ENCODE data around the gene SLC26A6. TPM values are rescaled to one million over a fixed set of nuclear protein-coding genes. Genes with fewer than 3 reads are reported as not detected.
A peak's percentile ranks its signal among the peaks of the same experiment; 100 is the strongest.

Gene SLC26A6
- total and polyA plus RNA-seq, 7 experiments from 2014 or later: 3.5 to 37.6 (median 21.0) TPM

- H3K4me3 Mint-ChIP-seq: no peak overlapping the region
- POLR2A ChIA-PET: no interaction called here
- no peaks in the 10 kb centered on the region for H3K36me3 Mint-ChIP-seq
- Histone ChIP-seq H3K4me1 (ENCODE audit: control insufficient read depth in 2 of 2, insufficient read depth in 2 of 2, low read length in 2 of 2) (no peaks in the 10 kb centered on the region), H3K27ac (ENCODE audit: low read depth, low read length) (no peak overlapping the region), H3K4me3 (ENCODE audit: low read length) (no peak overlapping the region), H3K36me3 (ENCODE audit: control insufficient read depth in 2 of 3, insufficient read depth in 3 of 3, low read length in 3 of 3) (no peaks in the 10 kb centered on the region), H3K27me3 (ENCODE audit: control insufficient read depth in 2 of 2, insufficient read depth in 2 of 2, low read length in 2 of 2) (no peaks in the 10 kb centered on the region), H3K9me3 (ENCODE audit: control insufficient read depth in 2 of 3, low read length in 3 of 3) (no peaks in the 10 kb centered on the region)
- ATAC-seq (no peak), DNase-seq (no peak)
- H3K27ac Mint-ChIP-seq: no peak overlapping the region
- no peaks in the 10 kb centered on the region for H3K27me3 Mint-ChIP-seq
- intact Hi-C loops (cut with micrococcal nuclease): no loop called here
- no peaks in the 10 kb centered on the region for H3K9me3 Mint-ChIP-seq
- CTCF ChIA-PET: no interaction called here
- peaks cover 0 to 15% (median 0%) of the 10 kb centered on the region in 7 donors for H3K4me1 Mint-ChIP-seq
Observed at GRCh38 chr3:48647714-48648113, 12.5 kb upstream of the SLC26A6 start.

- Histone ChIP-seq H3K27ac (ENCODE audit: low read depth, low read length) (no peak overlapping the region), H3K27me3 (ENCODE audit: control insufficient read depth in 2 of 2, insufficient read depth in 2 of 2, low read length in 2 of 2) (no peaks in the 10 kb centered on the region), H3K4me1 (ENCODE audit: control insufficient read depth in 2 of 2, insufficient read depth in 2 of 2, low read length in 2 of 2) (no peaks in the 10 kb centered on the region), H3K4me3 (ENCODE audit: low read length) (no peak overlapping the region), H3K9me3 (ENCODE audit: control insufficient read depth in 2 of 3, low read length in 3 of 3) (no peaks in the 10 kb centered on the region), H3K36me3 (ENCODE audit: control insufficient read depth in 2 of 3, insufficient read depth in 3 of 3, low read length in 3 of 3) (no peaks in the 10 kb centered on the region)
- Mint-ChIP-seq H3K36me3 (no peaks in the 10 kb centered on the region), H3K4me3 (no peak overlapping the region), H3K4me1 (peaks cover 0 to 10% (median 0%) of the 10 kb centered on the region in 7 donors), H3K27me3 (no peaks in the 10 kb centered on the region), H3K9me3 (no peaks in the 10 kb centered on the region), H3K27ac (no peak overlapping the region)
- POLR2A ChIA-PET: interaction anchor here (1.0 kb wide), 1 partner anchor 24 kb away, joined by 3 read pairs; no protein-coding TSS in a partner anchor
- intact Hi-C loops (cut with micrococcal nuclease): no loop called here
- no peak for DNase-seq
- no peak for ATAC-seq
- CTCF ChIA-PET: interaction anchor here (0.5 kb wide), 1 partner anchor 29 kb away, joined by 3 read pairs; no protein-coding TSS in a partner anchor
Observed at GRCh38 chr3:48644898-48645760, 9.9 kb upstream of the SLC26A6 start.

DNA sequence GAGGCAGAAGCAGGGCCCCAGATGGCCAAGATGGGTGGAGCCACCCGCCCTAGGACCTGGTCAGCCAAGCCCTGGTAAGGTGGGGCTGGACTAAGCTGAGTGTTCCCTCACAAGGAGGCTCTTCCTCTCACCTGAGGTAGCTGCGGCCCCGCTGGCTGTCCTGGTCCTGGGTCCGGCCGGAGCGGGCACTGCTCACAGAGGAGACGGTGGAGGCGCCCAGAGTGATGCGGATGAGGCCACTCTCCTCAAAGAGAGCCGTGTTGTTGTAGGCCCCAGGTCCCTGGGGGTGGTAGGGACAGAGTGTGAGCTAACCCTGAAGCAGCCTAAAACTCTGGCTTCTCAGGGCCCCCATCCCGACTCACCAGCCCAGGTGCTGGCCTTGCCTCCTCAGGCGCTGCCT lies 7.3 kb upstream of the SLC26A6 start:
- POLR2A ChIA-PET: no interaction called here
- Histone ChIP-seq H3K4me1 (ENCODE audit: control insufficient read depth in 2 of 2, insufficient read depth in 2 of 2, low read length in 2 of 2) (no peaks in the 10 kb centered on the region), H3K9me3 (ENCODE audit: control insufficient read depth in 2 of 3, low read length in 3 of 3) (no peaks in the 10 kb centered on the region), H3K27me3 (ENCODE audit: control insufficient read depth in 2 of 2, insufficient read depth in 2 of 2, low read length in 2 of 2) (no peaks in the 10 kb centered on the region), H3K4me3 (ENCODE audit: low read length) (no peak overlapping the region), H3K27ac (ENCODE audit: low read depth, low read length) (no peak overlapping the region), H3K36me3 (ENCODE audit: control insufficient read depth in 2 of 3, insufficient read depth in 3 of 3, low read length in 3 of 3) (no peaks in the 10 kb centered on the region)
- no peak overlapping the region for H3K27ac Mint-ChIP-seq
- H3K4me1 Mint-ChIP-seq: peaks cover 0 to 10% (median 0%) of the 10 kb centered on the region in 7 donors
- no peaks in the 10 kb centered on the region for H3K9me3 Mint-ChIP-seq
- no peaks in the 10 kb centered on the region for H3K36me3 Mint-ChIP-seq
- intact Hi-C loops (cut with micrococcal nuclease): no loop called here
- no peaks in the 10 kb centered on the region for H3K27me3 Mint-ChIP-seq
- ATAC-seq (no peak), DNase-seq (no peak)
- CTCF ChIA-PET: no interaction called here
- no peak overlapping the region for H3K4me3 Mint-ChIP-seq

- ChIA-PET CTCF (interaction anchor here (0.6 to 0.7 kb wide), 2 partner anchors 205 to 1349 kb away, joined by 3 read pairs; no protein-coding TSS in a partner anchor), POLR2A (no interaction called here)
- Mint-ChIP-seq H3K4me3 (no peak overlapping the region), H3K27ac (no peak overlapping the region), H3K4me1 (peaks cover 0 to 10% (median 4%) of the 10 kb centered on the region in 7 donors), H3K27me3 (no peaks in the 10 kb centered on the region), H3K9me3 (no peaks in the 10 kb centered on the region), H3K36me3 (no peaks in the 10 kb centered on the region)
- Histone ChIP-seq H3K27ac (ENCODE audit: low read depth, low read length) (no peak overlapping the region), H3K4me1 (ENCODE audit: control insufficient read depth in 2 of 2, insufficient read depth in 2 of 2, low read length in 2 of 2) (no peaks in the 10 kb centered on the region), H3K27me3 (ENCODE audit: control insufficient read depth in 2 of 2, insufficient read depth in 2 of 2, low read length in 2 of 2) (no peaks in the 10 kb centered on the region), H3K4me3 (ENCODE audit: low read length) (no peak overlapping the region), H3K36me3 (ENCODE audit: control insufficient read depth in 2 of 3, insufficient read depth in 3 of 3, low read length in 3 of 3) (no peaks in the 10 kb centered on the region), H3K9me3 (ENCODE audit: control insufficient read depth in 2 of 3, low read length in 3 of 3) (no peaks in the 10 kb centered on the region)
- no peak for DNase-seq
- intact Hi-C loops (cut with micrococcal nuclease): no loop called here
- no peak for ATAC-seq
Observed at GRCh38 chr3:48641396-48641795, 6.1 kb upstream of the SLC26A6 start.

DNA sequence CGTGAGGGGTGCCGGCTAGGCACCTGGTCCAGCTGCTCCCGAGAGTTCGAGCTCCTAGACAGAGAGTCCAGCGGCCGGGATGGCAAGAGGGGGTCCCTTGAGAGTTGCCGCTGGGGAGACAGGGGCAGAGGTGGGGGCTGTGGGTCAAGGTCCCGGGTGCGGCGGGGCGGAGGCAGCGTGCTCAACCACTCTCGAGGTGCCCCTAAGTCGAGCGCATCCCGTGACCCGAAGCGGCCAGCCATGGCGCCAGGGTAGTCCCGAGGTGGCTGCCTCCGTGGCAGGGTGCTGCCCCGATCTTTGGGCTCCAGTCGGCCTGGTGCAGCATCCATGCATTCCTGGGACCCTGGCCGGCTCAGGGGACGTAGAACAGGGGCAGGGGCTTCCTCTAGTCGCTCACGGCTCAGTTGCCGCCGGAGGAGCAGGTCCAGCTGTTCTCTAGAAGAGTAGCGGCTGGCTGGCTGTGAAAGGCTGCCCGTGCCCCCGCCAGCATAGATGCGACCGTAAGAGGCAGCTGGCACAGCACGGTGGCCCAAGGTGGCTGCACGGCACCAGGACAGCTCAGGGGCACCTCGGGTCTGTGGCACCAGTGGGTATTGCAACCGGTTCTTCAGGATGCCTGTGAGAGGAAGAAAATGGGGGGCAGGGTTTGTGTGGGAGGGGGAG lies 4.8 kb upstream of the SLC26A6 start:
- Histone ChIP-seq H3K36me3 (ENCODE audit: control insufficient read depth in 2 of 3, insufficient read depth in 3 of 3, low read length in 3 of 3) (no peaks in the 10 kb centered on the region), H3K9me3 (ENCODE audit: control insufficient read depth in 2 of 3, low read length in 3 of 3) (no peaks in the 10 kb centered on the region), H3K27me3 (ENCODE audit: control insufficient read depth in 2 of 2, insufficient read depth in 2 of 2, low read length in 2 of 2) (no peaks in the 10 kb centered on the region), H3K4me3 (ENCODE audit: low read length) (no peak overlapping the region), H3K4me1 (ENCODE audit: control insufficient read depth in 2 of 2, insufficient read depth in 2 of 2, low read length in 2 of 2) (peaks cover 0 to 5% of the 10 kb centered on the region in 2 donors), H3K27ac (ENCODE audit: low read depth, low read length) (no peak overlapping the region)
- Mint-ChIP-seq H3K9me3 (no peaks in the 10 kb centered on the region), H3K27ac (no peak overlapping the region), H3K4me3 (no peak overlapping the region), H3K4me1 (peaks cover 3 to 13% (median 10%) of the 10 kb centered on the region in 7 donors), H3K36me3 (no peaks in the 10 kb centered on the region), H3K27me3 (no peaks in the 10 kb centered on the region)
- ChIA-PET POLR2A (no interaction called here), CTCF (no interaction called here)
- DNase-seq: no peak
- intact Hi-C loops (cut with micrococcal nuclease): loop anchor here in 1 of 2 donors (5.0 to 10.0 kb wide), 3 partner anchors 43 to 702 kb away; partner anchors contain the start of genes COL7A1, NME6 and USP4
- no peak for ATAC-seq

DNA sequence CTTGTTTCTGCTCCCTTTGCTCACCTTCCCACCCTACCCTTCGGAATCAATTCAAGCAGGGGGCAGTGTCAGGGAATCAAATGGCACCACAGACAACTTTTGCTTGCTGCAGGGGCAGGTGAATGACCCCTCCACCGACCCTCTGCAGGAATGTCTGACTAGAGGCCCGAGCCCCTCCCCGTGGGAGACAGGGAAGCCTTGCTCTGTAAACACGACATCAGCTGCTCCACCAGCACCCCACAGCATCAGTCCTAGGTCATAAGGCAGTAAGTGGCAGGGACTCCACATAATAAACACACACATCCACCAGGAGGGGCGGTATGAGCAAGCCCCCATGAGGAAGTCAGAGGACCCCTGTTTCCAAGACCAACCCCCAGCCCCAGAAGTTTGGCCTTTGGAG lies 2.0 kb upstream of the SLC26A6 start:
- intact Hi-C loops (cut with micrococcal nuclease): loop anchor here in 1 of 2 donors (5.0 to 10.0 kb wide), 3 partner anchors 40 to 705 kb away; partner anchors contain the start of genes COL7A1, NME6 and USP4
- DNase-seq: no peak

More for the DNA sequence above, 2.0 kb upstream of the SLC26A6 start:
- ATAC-seq: no peak
- Histone ChIP-seq H3K36me3 (ENCODE audit: control insufficient read depth in 2 of 3, insufficient read depth in 3 of 3, low read length in 3 of 3) (peaks cover 0 to 5% (median 0%) of the 10 kb centered on the region in 3 experiments), H3K27ac (ENCODE audit: low read depth, low read length) (no peak overlapping the region), H3K9me3 (ENCODE audit: control insufficient read depth in 2 of 3, low read length in 3 of 3) (no peaks in the 10 kb centered on the region), H3K4me1 (ENCODE audit: control insufficient read depth in 2 of 2, insufficient read depth in 2 of 2, low read length in 2 of 2) (peaks cover 0 to 11% of the 10 kb centered on the region in 2 donors), H3K4me3 (ENCODE audit: low read length) (no peak overlapping the region), H3K27me3 (ENCODE audit: control insufficient read depth in 2 of 2, insufficient read depth in 2 of 2, low read length in 2 of 2) (no peaks in the 10 kb centered on the region)
- ChIA-PET CTCF (no interaction called here), POLR2A (no interaction called here)
- Mint-ChIP-seq H3K27me3 (no peaks in the 10 kb centered on the region), H3K9me3 (no peaks in the 10 kb centered on the region), H3K4me1 (peaks cover 4 to 31% (median 22%) of the 10 kb centered on the region in 7 donors), H3K4me3 (peak overlapping the region in 7 of 10 donors; percentile 41 to 88 (median 51)), H3K36me3 (peaks cover 0 to 4% (median 0%) of the 10 kb centered on the region in 5 donors), H3K27ac (no peak overlapping the region)
